T-helper 1 cell (primary cell): Measurements from ENCODE around the gene CAMP.
"Not testable (repeated sequence)": the region's sequence is repeated elsewhere in the genome, so short reads cannot be mapped to it uniquely, and the experiment has no call there.

Source experiments
- DNase-seq, 5 donors: peaks; one replicate each; pipeline ENCODE4 v3.0.0-alpha.2; 2012 to 2020

Gene CAMP

GRCh38 chr3:48267782-48268181 lies 44.5 kb downstream of the CAMP start:
- no peak for DNase-seq

GRCh38 chr3:48268381-48268935 lies 45.2 kb downstream of the CAMP start:
- peak; percentile 46 to 83 (median 68) for DNase-seq

- DNase-seq: peak in 2 of 5 donors; percentile 17 to 30
Measured at GRCh38 chr3:48268936-48269561, 45.8 kb downstream of the CAMP start.

- DNase-seq: no peak
Measured at GRCh38 chr3:48269592-48269991, 46.3 kb downstream of the CAMP start.

GRCh38 chr3:48270306-48270705 lies 47.0 kb downstream of the CAMP start:
- no peak for DNase-seq

DNA sequence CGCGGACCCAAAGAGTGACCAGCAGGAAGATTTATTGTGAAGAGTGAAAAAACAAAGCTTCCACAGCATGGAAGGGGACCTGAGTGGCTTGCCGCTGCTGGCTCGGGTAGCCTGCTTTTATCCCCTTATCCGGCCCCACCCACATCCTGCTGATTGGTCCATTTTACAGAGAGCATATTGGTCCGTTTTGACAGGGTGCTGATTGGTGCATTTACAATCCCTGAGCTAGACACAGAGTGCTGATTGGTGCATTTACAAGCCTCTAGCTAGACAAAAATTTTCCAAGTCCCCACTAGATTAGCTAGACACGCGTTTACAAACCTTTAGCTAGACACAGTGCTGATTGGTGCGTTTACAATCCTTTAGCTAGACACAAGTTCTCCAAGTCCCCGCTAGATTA lies 47.9 kb downstream of the CAMP start:
- DNase-seq: not testable (repeated sequence)

DNA sequence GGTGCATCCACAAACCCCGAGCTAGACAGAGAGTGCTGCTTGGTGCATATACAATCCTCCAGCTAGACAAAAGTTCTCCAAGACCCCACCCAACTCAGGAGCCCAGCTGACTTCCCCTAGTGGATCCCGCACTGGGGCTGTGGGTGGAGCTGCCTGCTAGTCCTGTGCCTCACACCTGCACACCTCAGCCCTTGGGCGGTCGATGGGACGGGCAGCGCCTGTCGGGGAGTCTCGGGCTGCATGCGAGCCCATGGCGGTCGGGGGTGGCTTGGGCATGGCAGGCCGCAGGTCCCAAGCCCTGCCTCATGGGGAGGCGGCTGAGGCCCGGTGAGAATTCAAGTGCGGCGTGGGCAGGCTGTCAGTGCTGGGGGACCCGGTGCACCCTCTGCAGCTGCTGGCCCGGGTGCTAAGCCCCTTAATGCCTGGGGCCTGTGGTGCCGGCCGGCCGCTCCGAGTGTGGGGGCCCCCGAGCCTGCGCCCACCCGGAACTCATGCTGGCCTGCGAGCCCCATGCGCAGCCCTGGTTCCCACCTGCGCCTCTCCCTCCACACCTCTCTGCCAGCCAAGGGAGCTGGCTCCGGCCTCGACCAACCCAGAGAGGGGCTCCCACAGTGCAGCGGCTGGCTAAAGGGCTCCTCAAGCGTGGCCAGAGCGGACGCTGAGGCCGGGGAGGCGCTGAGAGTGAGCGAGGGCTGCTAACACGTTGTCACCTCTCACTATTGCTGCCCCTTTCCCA lies 48.6 kb downstream of the CAMP start:
- no peak for DNase-seq

DNA sequence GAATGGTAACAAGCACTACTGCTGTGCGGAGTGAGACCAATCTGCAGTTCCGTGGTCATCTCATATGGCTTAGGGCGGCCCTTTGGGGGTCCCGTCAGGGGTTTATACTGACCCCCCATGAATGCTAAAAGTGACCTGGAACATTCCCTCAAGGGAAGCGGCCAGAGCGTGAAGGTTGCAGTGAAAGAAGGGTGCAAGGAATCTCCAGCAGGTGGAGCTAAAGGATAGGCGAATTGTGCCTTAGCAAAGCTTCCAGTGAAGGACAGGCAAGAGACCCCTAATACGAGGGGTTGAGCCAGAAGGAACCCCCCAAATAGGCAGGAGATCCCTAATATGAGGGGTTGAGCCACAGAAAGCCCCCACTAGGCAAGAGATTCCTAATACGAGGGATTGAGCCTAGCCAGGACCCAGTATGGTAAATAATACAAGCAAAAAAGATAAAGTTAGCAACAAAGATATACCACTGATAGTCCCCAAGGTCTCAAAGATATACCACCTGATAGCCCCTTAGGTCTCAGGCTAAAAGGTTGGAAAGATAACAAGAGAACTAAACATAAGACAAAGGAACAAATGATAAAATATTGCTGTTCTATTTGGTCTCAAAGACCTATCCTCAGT lies 50.4 kb downstream of the CAMP start:
- peak in 4 of 5 donors; percentile 20 to 55 (median 41) for DNase-seq

DNA sequence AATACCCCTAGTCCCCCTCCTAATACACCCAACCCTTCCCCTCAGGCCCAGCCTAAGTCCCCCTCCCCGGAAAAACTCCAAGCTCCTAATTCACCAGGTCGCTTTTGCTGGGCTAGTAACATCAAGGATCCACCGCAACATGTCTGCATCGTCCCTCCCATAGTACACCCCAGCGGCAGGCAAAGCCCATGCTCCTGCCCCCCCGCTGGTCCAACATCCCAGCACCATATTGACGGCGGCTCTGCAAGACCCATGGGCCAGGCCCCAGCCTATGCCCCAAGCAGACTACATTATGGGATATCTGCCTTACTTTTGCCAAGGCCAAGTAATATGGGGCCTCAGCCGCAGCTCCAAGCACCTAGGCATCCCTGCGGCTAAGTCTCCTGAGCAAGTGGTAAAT lies 51.2 kb downstream of the CAMP start:
- DNase-seq: no peak
